Measurements from ENCODE around the gene DHX9.
A peak's percentile ranks its signal among the peaks of the same experiment; 100 is the strongest.
"Not testable (repeated sequence)": the region's sequence is repeated elsewhere in the genome, so short reads cannot be mapped to it uniquely, and the experiment has no call there.

The DHX9 gene

GRCh38 chr1:182897696-182898095 lies 58.5 kb downstream of the DHX9 start:
- DNase-seq: no peak

GRCh38 chr1:182901946-182902345 lies 62.8 kb downstream of the DHX9 start:
- not testable (repeated sequence) for DNase-seq

GRCh38 chr1:182905321-182905720 lies 66.2 kb downstream of the DHX9 start:
- DNase-seq: no peak

- DNase-seq: peak; percentile 62
These were observed 70.4 kb downstream of the DHX9 start for GRCh38 chr1:182909578-182909977.

- DNase-seq: peak; percentile 3
These were observed 71.0 kb downstream of the DHX9 start for GRCh38 chr1:182910143-182910542.

- no peak for DNase-seq
These were observed 74.3 kb downstream of the DHX9 start for GRCh38 chr1:182913401-182913800.

- no peak for DNase-seq
These were observed 78.2 kb downstream of the DHX9 start for GRCh38 chr1:182917378-182917777.

GRCh38 chr1:182925661-182926060 lies 86.5 kb downstream of the DHX9 start:
- no peak for DNase-seq

- DNase-seq: no peak
These were observed 88.7 kb downstream of the DHX9 start for GRCh38 chr1:182927693-182928433.

- DNase-seq: no peak
These were observed 91.8 kb downstream of the DHX9 start for GRCh38 chr1:182930985-182931384.

- no peak for DNase-seq
These were observed 96.6 kb downstream of the DHX9 start for GRCh38 chr1:182935716-182936115.
